ENCODE data around the gene API5.

API5 gene

GRCh38 chr11:43360361-43361032 is 48.7 kb downstream of the API5 start:
- no peak for DNase-seq

DNA sequence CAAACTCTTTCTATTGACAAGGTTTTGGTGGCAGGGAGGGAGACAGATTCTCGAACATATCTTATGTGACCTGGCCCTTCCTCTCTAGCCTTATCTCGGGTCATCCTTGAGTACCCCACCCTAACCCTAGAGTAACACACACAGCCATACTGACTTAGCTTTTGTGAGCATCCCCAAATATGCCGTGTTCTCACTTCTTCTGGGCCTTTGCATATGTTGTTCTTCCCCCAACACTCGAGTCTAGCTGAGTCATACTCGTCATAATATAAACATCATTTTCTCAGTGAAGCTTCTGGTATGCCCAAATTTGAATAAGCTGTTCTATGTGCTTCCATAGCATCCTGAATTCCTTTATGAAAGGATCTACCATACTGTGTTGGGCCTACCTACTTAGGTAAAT is 54.9 kb downstream of the API5 start:
- DNase-seq: no peak

DNA sequence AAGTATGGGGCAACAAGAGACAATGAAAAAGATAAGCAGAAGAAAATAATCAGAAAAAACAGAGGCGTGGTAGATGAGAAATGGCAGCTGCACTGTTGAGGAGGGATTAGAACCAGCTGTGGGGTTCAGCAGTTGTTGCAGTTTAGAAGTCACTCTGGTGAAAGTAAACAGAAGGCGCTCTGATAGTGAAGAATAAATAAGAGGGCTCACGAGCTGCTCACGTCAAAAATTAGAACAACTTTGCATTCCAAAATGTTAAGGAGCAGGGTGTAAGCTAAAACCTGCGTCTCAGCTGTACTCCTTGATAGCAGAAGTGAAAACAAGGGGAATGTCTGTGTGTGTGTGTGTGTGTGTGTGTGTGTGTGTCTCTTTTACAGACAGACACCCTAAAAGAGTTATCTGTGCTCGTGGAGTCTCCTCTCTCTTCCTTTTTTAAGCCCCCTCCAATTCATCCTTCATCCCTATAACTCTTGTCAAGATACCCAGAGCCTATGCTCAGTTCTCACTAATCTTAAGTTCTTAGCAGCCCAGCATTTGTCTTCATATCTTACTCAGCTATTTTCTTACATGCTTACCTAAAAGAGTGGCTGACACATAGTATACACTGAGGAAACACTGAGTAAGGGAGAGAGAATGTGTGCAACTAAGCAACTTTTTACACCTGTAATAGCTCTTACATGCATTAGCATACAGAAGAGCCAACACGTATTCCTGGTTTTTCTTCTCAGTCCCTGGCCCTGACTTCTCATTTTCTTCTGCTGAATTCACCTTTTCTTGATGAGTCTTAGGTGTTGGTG is 55.8 kb downstream of the API5 start:
- DNase-seq: no peak

GRCh38 chr11:43376065-43376464 is 64.3 kb downstream of the API5 start:
- DNase-seq: no peak

GRCh38 chr11:43376594-43376993 is 64.8 kb downstream of the API5 start:
- DNase-seq: no peak

DNA sequence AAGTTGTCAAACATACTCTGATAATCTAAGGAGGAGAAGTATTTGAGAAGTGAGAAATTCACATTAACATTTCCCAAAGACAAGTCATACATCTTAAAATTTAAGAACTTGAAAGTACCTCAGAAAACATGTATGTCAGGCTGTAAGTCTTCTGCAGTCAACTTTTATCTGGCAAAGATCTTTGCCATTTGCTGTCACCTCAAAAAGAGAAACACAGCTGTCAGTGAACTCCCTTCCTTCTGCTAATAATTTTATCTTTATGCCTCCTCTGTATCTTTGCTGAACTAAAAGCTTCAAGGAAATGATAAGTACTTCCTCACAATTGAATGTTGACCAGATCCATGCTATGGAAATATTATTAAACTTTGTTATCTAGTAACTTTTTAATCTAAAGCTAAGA is 65.6 kb downstream of the API5 start:
- no peak for DNase-seq

DNA sequence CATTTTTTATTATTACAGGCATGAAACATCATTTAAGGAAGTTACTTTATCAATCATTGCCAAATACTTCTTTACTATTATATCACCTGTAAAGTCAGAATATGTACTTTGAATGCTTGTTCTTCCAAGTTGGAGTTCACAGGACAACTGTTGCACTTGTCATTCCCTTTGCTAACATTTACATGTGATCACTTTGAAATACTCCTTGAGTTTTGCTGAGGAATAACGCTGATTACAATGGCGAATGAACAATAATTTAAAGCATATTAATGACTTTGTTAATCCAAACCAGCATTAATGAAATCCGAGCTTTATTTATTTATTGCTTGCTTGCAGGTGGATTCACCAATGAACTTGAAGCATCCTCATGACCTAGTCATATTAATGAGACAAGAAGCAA is 67.1 kb downstream of the API5 start:
- no peak for DNase-seq

- DNase-seq: no peak
These were observed 70.0 kb downstream of the API5 start for GRCh38 chr11:43381802-43382201.

GRCh38 chr11:43382614-43383013 is 70.8 kb downstream of the API5 start:
- DNase-seq: no peak

DNA sequence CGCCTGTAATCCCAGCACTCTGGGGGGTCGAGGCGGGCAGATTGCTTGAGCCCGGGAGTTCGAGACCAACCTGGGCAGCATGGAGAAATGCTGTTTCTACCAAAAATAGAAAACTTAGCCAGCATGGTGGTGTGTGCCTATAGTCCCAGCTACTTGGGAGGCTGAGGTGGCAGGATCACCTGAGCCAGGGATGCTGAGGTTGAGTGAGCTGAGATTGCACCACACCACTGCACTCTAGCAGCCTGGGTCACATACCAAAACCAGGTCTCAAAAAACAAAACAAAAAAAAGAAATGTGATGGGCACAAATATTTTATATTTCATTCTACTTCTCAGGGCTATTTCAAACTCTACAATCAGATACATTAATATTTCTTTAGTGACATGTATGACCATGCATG is 72.6 kb downstream of the API5 start:
- no peak for DNase-seq

GRCh38 chr11:43392713-43393112 is 80.9 kb downstream of the API5 start:
- DNase-seq: no peak

DNA sequence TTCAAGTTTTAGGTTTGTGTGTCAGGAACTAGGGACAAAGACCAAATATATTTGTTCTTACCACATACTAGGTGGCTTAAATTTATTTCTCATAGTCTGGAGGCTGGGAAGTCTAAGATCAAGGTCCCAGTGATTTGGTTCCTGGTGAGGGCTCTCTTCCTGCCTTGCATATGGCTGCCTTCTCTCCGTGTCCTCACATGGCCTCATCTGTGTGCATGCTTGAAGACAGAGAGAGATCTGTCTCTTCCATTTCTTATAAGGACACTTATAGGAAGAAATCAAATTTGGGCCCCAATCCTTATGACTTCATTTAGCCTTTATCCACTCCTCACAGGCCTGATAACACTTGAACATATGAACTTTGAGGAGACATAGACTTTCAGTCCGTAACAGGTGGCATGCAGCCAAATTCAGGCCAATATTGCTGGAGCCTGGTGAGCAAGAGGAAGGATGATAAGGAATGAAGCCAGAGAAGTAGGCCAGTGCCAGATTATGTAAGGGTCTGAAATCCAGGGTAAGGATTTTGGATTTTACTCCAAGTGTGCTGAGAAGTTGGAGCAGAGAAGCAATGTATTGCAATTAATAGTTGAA is 82.1 kb downstream of the API5 start:
- no peak for DNase-seq

All from stimulated activated CD4-positive, alpha-beta T cell treated with anti-CD3 and anti-CD28 coated beads, Interleukin-4, amount 100 ng/mL, for 4 hours (primary cell).